ENCODE measurements around the gene SPRR4.

DNA sequence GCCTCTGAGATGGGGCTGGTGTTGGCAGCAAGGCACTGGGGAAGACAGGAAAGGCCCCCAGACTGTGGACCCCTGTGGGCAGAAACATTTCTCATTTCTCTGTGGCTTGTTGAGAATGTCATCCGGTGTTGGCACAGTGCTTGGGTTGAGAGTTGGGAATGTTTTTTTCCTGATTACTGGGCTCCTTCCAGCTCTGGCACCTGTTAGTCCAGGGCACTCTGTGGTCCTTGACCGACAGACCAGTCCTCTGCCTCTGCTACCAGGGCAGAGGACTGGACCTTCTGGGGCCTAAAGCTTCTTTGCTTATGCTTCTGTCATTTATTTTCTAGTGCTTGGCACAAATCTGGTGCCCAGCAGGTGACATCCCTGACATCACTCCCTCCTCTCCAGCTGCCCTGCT, 28.3 kb upstream of the SPRR4 start:
- TF ChIP-seq, protein P1, sequence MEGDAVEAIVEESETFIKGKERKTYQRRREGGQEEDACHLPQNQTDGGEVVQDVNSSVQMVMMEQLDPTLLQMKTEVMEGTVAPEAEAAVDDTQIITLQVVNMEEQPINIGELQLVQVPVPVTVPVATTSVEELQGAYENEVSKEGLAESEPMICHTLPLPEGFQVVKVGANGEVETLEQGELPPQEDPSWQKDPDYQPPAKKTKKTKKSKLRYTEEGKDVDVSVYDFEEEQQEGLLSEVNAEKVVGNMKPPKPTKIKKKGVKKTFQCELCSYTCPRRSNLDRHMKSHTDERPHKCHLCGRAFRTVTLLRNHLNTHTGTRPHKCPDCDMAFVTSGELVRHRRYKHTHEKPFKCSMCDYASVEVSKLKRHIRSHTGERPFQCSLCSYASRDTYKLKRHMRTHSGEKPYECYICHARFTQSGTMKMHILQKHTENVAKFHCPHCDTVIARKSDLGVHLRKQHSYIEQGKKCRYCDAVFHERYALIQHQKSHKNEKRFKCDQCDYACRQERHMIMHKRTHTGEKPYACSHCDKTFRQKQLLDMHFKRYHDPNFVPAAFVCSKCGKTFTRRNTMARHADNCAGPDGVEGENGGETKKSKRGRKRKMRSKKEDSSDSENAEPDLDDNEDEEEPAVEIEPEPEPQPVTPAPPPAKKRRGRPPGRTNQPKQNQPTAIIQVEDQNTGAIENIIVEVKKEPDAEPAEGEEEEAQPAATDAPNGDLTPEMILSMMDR (conservative IDR thresholded peaks at IDR 0.05; ENCODE audit: low read depth, low read length) = no peak
- no peak for TF ChIP-seq EZH2 (IDR thresholded peaks at IDR 0.05; ENCODE audit: borderline replicate concordance, low read depth, low read length, poor library complexity, severe bottlenecking)

All from A673 (cell line).